Measurements from ENCODE around the gene CHD9.
"Not testable (repeated sequence)": the region's sequence is repeated elsewhere in the genome, so short reads cannot be mapped to it uniquely, and the experiment has no call there.

Gene CHD9

GRCh38 chr16:53282328-53282727 lies 227.5 kb downstream of the CHD9 start:
- H3K4me1 ChIP-seq (ENCODE audit: control insufficient read depth, insufficient read depth, low read length): no peaks in the 10 kb centered on the region
- H3K27me3 ChIP-seq (ENCODE audit: control insufficient read depth, insufficient read depth, low read length): no peaks in the 10 kb centered on the region
- H3K9ac ChIP-seq (ENCODE audit: low read depth, low read length): no peak overlapping the region
- H3K9me3 ChIP-seq (ENCODE audit: control insufficient read depth, insufficient read depth, low read length): no peaks in the 10 kb centered on the region
- H3K36me3 ChIP-seq (ENCODE audit: control insufficient read depth, insufficient read depth, low read length): peaks cover 1% of the 10 kb centered on the region
- no peak overlapping the region for H3K4me3 ChIP-seq (ENCODE audit: low read depth, low read length)

DNA sequence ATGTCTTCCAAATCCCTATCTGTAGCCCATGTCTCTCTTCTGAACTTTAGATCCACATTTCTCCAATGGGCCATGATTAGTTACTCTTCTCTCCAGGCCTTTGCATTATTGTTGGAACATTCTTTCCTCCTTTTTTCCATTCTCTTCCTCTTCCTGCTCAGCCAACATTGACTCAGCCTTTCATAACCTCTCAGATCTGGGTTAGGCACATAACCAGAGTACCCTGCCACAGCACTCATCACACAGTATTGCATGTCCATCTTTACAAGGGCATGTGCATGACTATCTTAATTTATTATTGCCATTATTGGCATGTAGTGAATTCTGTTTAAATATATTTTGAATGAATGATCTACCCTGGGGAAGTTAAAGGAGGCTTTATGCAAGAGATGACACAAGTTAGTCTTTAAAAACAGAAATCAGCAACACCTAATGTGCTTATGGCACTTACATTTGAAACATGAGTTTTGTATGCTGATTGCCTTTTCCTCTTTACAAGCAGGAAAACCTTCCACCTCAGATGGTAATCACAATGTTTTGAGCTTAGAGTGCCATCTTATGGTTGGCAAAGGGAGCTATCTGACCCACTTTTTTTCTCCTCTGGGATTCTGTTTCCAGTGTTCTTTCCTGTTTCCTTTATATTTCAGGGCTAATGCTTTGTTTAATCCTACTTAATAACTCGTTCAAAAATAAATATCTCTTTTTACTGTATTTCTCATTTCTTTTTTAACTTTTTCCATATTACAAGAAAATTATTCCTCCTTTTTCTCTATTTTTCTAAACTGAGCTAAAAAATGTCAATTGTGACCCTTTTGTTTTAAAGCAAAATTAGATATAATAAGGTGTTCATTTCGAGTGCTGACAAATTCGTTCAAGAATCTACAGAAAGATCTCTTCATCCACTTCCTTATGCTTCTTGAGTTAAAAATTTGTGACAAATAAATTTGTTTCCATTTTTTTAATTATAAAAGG lies 228.5 kb downstream of the CHD9 start:
- no peaks in the 10 kb centered on the region for H3K9me3 ChIP-seq (ENCODE audit: control insufficient read depth, insufficient read depth, low read length)
- no peaks in the 10 kb centered on the region for H3K4me1 ChIP-seq (ENCODE audit: control insufficient read depth, insufficient read depth, low read length)
- H3K36me3 ChIP-seq (ENCODE audit: control insufficient read depth, insufficient read depth, low read length): no peaks in the 10 kb centered on the region
- H3K27me3 ChIP-seq (ENCODE audit: control insufficient read depth, insufficient read depth, low read length): no peaks in the 10 kb centered on the region
- H3K4me3 ChIP-seq (ENCODE audit: low read depth, low read length): no peak overlapping the region
- H3K9ac ChIP-seq (ENCODE audit: low read depth, low read length): no peak overlapping the region

GRCh38 chr16:53285236-53285635 lies 230.4 kb downstream of the CHD9 start:
- peaks cover 3% of the 10 kb centered on the region for H3K36me3 ChIP-seq (ENCODE audit: control insufficient read depth, insufficient read depth, low read length)
- no peaks in the 10 kb centered on the region for H3K27me3 ChIP-seq (ENCODE audit: control insufficient read depth, insufficient read depth, low read length)
- H3K4me1 ChIP-seq (ENCODE audit: control insufficient read depth, insufficient read depth, low read length): no peaks in the 10 kb centered on the region
- H3K9ac ChIP-seq (ENCODE audit: low read depth, low read length): no peak overlapping the region
- H3K9me3 ChIP-seq (ENCODE audit: control insufficient read depth, insufficient read depth, low read length): no peaks in the 10 kb centered on the region
- no peak overlapping the region for H3K4me3 ChIP-seq (ENCODE audit: low read depth, low read length)

DNA sequence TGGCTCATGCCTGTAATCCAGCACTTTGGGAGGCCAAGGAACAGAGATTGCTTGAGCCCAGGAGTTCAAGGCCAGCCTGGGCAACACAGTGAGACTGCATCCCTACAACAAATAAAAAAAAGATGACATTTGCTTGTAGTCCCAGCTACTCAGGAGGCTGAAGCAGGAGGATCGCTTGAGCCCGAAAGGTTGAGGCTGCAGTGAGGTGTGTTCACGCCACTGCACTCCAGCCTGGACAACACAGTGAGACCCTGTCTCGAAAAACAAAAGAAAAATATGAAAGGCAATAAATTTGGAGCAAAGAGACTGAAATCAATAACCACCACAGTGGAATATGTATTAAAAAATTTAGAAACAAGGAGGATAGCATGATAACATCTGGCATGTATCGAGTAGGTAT lies 235.7 kb downstream of the CHD9 start:
- H3K4me3 ChIP-seq (ENCODE audit: low read depth, low read length): no peak overlapping the region
- H3K4me1 ChIP-seq (ENCODE audit: control insufficient read depth, insufficient read depth, low read length): no peaks in the 10 kb centered on the region
- no peak overlapping the region for H3K9ac ChIP-seq (ENCODE audit: low read depth, low read length)
- no peaks in the 10 kb centered on the region for H3K9me3 ChIP-seq (ENCODE audit: control insufficient read depth, insufficient read depth, low read length)
- peaks cover 19% of the 10 kb centered on the region for H3K36me3 ChIP-seq (ENCODE audit: control insufficient read depth, insufficient read depth, low read length)
- no peaks in the 10 kb centered on the region for H3K27me3 ChIP-seq (ENCODE audit: control insufficient read depth, insufficient read depth, low read length)

DNA sequence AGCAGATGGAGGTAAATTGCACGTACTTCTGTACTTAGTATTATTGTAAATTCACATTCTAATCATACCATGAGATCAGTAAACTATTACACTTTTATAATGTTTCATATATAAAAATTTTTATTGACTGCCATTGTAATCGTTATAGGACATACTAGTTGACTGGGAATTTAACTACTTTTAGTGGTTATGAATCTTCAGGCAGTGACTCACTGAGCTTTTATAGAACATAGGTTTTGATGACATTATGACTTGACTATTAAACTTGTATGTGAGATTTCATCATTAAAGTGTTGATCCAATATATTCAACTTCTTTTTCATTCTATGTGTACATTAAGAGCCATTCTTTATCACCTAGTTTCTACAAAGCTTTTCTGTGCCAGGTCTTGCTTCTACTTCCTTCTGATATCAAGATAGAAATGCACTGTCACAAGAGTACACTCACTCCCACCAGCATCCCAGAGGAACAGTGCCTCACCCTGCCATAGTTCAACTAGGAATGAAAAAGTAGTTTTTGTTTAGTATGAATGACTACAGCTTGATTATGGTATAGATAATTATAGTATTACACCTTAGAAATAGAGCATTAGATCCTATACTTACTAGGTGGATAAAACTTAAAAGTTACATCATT lies 237.1 kb downstream of the CHD9 start:
- Histone ChIP-seq H3K9me3 (ENCODE audit: control insufficient read depth, insufficient read depth, low read length) (no peaks in the 10 kb centered on the region), H3K4me3 (ENCODE audit: low read depth, low read length) (no peak overlapping the region), H3K4me1 (ENCODE audit: control insufficient read depth, insufficient read depth, low read length) (no peaks in the 10 kb centered on the region), H3K9ac (ENCODE audit: low read depth, low read length) (no peak overlapping the region), H3K27me3 (ENCODE audit: control insufficient read depth, insufficient read depth, low read length) (no peaks in the 10 kb centered on the region), H3K36me3 (ENCODE audit: control insufficient read depth, insufficient read depth, low read length) (peaks cover 24% of the 10 kb centered on the region)

DNA sequence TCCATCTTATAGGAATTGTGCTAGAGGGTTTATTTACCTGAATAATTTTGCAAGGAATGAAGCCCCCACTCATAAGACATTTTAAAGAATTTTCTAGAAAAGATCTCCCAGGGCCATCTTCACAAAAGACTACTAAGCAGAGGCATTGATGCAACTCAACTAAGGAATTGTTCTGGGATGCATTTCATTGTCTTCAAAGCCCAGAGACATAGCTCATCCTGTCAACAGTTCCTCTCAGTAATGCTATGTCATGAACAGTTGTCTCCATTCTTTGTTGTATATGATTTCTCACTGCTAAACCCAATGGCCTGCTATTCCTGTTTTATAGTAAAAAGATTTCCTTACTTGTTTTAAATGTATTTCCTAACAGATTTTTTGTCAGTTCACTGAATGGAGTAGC lies 242.7 kb downstream of the CHD9 start:
- H3K9ac ChIP-seq (ENCODE audit: low read depth, low read length): no peak overlapping the region
- peaks cover 24% of the 10 kb centered on the region for H3K36me3 ChIP-seq (ENCODE audit: control insufficient read depth, insufficient read depth, low read length)
- no peaks in the 10 kb centered on the region for H3K4me1 ChIP-seq (ENCODE audit: control insufficient read depth, insufficient read depth, low read length)

DNA sequence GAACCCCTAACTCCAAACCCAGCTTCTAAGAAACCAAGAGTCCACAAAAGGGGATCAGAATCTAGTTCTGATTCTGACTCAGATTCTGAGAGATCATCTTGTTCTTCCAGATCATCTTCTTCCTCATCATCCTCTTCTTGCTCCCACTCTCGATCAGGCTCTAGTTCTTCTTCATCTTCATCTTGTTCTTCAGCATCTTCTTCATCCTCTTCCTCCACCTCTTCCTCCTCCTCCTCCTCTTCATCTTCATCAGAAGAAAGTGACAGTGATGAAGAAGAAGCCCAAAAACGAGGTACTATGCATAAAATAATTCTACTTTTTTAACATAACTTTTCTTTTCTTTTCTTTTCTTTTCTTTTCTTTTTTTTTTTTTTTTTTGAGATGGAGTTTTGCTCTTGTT lies 249.5 kb downstream of the CHD9 start:
- no peak overlapping the region for H3K4me3 ChIP-seq (ENCODE audit: low read depth, low read length)
- H3K4me1 ChIP-seq (ENCODE audit: control insufficient read depth, insufficient read depth, low read length): no peaks in the 10 kb centered on the region
- no peak overlapping the region for H3K9ac ChIP-seq (ENCODE audit: low read depth, low read length)
- H3K27me3 ChIP-seq (ENCODE audit: control insufficient read depth, insufficient read depth, low read length): no peaks in the 10 kb centered on the region
- peaks cover 11% of the 10 kb centered on the region for H3K36me3 ChIP-seq (ENCODE audit: control insufficient read depth, insufficient read depth, low read length)
- H3K9me3 ChIP-seq (ENCODE audit: control insufficient read depth, insufficient read depth, low read length): no peaks in the 10 kb centered on the region

More for the DNA sequence above, 242.7 kb downstream of the CHD9 start:
- Histone ChIP-seq H3K4me3 (ENCODE audit: low read depth, low read length) (no peak overlapping the region), H3K9me3 (ENCODE audit: control insufficient read depth, insufficient read depth, low read length) (no peaks in the 10 kb centered on the region), H3K27me3 (ENCODE audit: control insufficient read depth, insufficient read depth, low read length) (no peaks in the 10 kb centered on the region)

DNA sequence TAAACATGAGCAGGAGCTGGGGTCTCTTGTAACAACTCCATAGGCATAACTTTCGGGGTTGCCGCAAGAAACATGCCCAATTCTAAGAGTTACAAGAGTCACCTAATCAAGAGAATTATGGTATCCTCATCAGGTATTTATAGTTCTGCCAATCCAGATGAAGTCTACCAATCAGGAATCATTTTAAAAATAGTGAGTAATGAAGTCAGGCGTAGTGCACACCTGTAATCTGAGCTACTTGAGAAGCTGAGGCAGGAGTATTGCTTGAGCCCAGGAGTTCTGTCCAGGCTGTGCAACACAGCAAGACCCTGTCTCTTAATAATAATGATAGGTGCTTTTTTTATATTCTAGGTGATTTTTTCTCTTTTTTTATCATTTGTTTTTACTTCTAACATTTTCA lies 251.0 kb downstream of the CHD9 start:
- Histone ChIP-seq H3K36me3 (ENCODE audit: control insufficient read depth, insufficient read depth, low read length) (peaks cover 13% of the 10 kb centered on the region), H3K4me3 (ENCODE audit: low read depth, low read length) (no peak overlapping the region), H3K9me3 (ENCODE audit: control insufficient read depth, insufficient read depth, low read length) (no peaks in the 10 kb centered on the region), H3K4me1 (ENCODE audit: control insufficient read depth, insufficient read depth, low read length) (no peaks in the 10 kb centered on the region), H3K9ac (ENCODE audit: low read depth, low read length) (no peak overlapping the region), H3K27me3 (ENCODE audit: control insufficient read depth, insufficient read depth, low read length) (no peaks in the 10 kb centered on the region)

DNA sequence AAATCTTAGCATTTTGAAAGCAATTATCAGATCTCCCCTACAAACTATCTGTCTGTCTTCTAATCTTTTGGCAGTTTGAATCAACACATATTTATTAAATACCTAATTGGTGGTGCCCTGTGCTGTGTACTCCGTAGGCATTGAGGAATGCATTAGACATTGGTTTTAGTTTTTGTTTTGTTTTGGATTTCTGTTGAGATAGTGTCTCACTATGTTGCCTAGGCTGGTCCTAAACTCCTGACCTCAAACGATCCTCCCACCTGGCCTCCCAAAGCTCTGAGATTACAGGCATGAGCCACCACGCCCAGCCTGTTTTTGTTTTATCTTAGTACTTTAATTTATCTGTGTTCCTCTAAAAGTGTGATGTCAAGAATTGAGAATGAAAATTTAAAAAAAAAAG lies 254.7 kb downstream of the CHD9 start:
- H3K4me1 ChIP-seq (ENCODE audit: control insufficient read depth, insufficient read depth, low read length): no peaks in the 10 kb centered on the region
- no peaks in the 10 kb centered on the region for H3K9me3 ChIP-seq (ENCODE audit: control insufficient read depth, insufficient read depth, low read length)
- no peaks in the 10 kb centered on the region for H3K27me3 ChIP-seq (ENCODE audit: control insufficient read depth, insufficient read depth, low read length)
- H3K9ac ChIP-seq (ENCODE audit: low read depth, low read length): peak overlapping the region; percentile 26
- H3K4me3 ChIP-seq (ENCODE audit: low read depth, low read length): no peak overlapping the region
- H3K36me3 ChIP-seq (ENCODE audit: control insufficient read depth, insufficient read depth, low read length): peaks cover 5% of the 10 kb centered on the region

- H3K4me1 ChIP-seq (ENCODE audit: control insufficient read depth, insufficient read depth, low read length): no peaks in the 10 kb centered on the region
- no peak overlapping the region for H3K9ac ChIP-seq (ENCODE audit: low read depth, low read length)
- H3K36me3 ChIP-seq (ENCODE audit: control insufficient read depth, insufficient read depth, low read length): peaks cover 4% of the 10 kb centered on the region
- H3K27me3 ChIP-seq (ENCODE audit: control insufficient read depth, insufficient read depth, low read length): no peaks in the 10 kb centered on the region
- H3K4me3 ChIP-seq (ENCODE audit: low read depth, low read length): no peak overlapping the region
- no peaks in the 10 kb centered on the region for H3K9me3 ChIP-seq (ENCODE audit: control insufficient read depth, insufficient read depth, low read length)
Observed at GRCh38 chr16:53320992-53321391, 266.2 kb downstream of the CHD9 start.

- Histone ChIP-seq H3K9me3 (ENCODE audit: control insufficient read depth, insufficient read depth, low read length) (no peaks in the 10 kb centered on the region), H3K4me1 (ENCODE audit: control insufficient read depth, insufficient read depth, low read length) (no peaks in the 10 kb centered on the region), H3K9ac (ENCODE audit: low read depth, low read length) (no peak overlapping the region), H3K4me3 (ENCODE audit: low read depth, low read length) (no peak overlapping the region), H3K36me3 (ENCODE audit: control insufficient read depth, insufficient read depth, low read length) (no peaks in the 10 kb centered on the region), H3K27me3 (ENCODE audit: control insufficient read depth, insufficient read depth, low read length) (no peaks in the 10 kb centered on the region)
Observed at GRCh38 chr16:53323924-53324323, 269.1 kb downstream of the CHD9 start.

- not testable (repeated sequence) for H3K9me3 ChIP-seq (ENCODE audit: control insufficient read depth, insufficient read depth, low read length); H3K36me3 ChIP-seq (ENCODE audit: control insufficient read depth, insufficient read depth, low read length); H3K27me3 ChIP-seq (ENCODE audit: control insufficient read depth, insufficient read depth, low read length); H3K9ac ChIP-seq (ENCODE audit: low read depth, low read length); H3K4me1 ChIP-seq (ENCODE audit: control insufficient read depth, insufficient read depth, low read length); H3K4me3 ChIP-seq (ENCODE audit: low read depth, low read length)
Observed at GRCh38 chr16:53330991-53331390, 276.2 kb downstream of the CHD9 start.

Data from iPS-15b (cell line).